Chondrocyte (in vitro differentiated cells): ENCODE measurements around the gene THRAP3. TPM values are rescaled to one million over a fixed set of nuclear protein-coding genes. Genes with fewer than 3 reads are reported as not detected.
A peak's percentile ranks its signal among the peaks of the same experiment; 100 is the strongest.

Experiments used
- DNase-seq: peaks from one replicate; pipeline ENCODE4 v3.0.0; 2021; ENCODE audit warnings: mixed read lengths, low spot score
- H3K27ac Mint-ChIP-seq: one replicate; pipeline ENCODE4 v1.8.0; 2021; ENCODE audit warnings: mild to moderate bottlenecking, moderate library complexity, mixed read lengths; ENCODE audit not compliant: unreplicated experiment
- H3K27me3 Mint-ChIP-seq: 2 replicates; pipeline ENCODE4 v1.8.0; 2021; ENCODE audit warnings: low read depth, mixed read lengths
- H3K36me3 Mint-ChIP-seq: 2 replicates; pipeline ENCODE4 v1.8.0; 2021; ENCODE audit warnings: low read depth, mixed read lengths
- H3K4me1 Mint-ChIP-seq: 2 replicates; pipeline ENCODE4 v1.8.0; 2021; ENCODE audit warnings: low read depth, mild to moderate bottlenecking, mixed read lengths
- H3K4me3 Mint-ChIP-seq: one replicate; pipeline ENCODE4 v1.8.0; 2021; ENCODE audit warnings: mild to moderate bottlenecking, moderate library complexity, mixed read lengths; ENCODE audit not compliant: unreplicated experiment
- H3K9me3 Mint-ChIP-seq: 2 replicates; pipeline ENCODE4 v1.8.0; 2021; ENCODE audit warnings: low read depth, mixed read lengths
- CTCF ChIP-seq: fragments of 200-600 bp; sonication (generic); IDR thresholded peaks from 2 replicates; pipeline ENCODE4 v1.5.0; 2021; ENCODE audit warnings: antibody characterized with exemption, mild to moderate bottlenecking, moderate library complexity
- total RNA-seq: library from RNA; stranded (reverse); gene quantifications from 3 replicates; pipeline ENCODE4 v1.2.1, GENCODE V29; 2021

Gene THRAP3
- total RNA-seq, 1 donor from 2014 or later: 106 TPM

- H3K9me3 Mint-ChIP-seq: no peaks in the 10 kb centered on the region
- peaks cover 25% of the 10 kb centered on the region for H3K36me3 Mint-ChIP-seq
- peaks cover 26% of the 10 kb centered on the region for H3K4me1 Mint-ChIP-seq
- no peaks in the 10 kb centered on the region for H3K27me3 Mint-ChIP-seq
- no peak for TF ChIP-seq CTCF
- DNase-seq: no peak
- peak overlapping the region; percentile 49 for H3K27ac Mint-ChIP-seq
- no peak overlapping the region for H3K4me3 Mint-ChIP-seq
Measured at GRCh38 chr1:36303650-36304360, 79.6 kb downstream of the THRAP3 start.

DNA sequence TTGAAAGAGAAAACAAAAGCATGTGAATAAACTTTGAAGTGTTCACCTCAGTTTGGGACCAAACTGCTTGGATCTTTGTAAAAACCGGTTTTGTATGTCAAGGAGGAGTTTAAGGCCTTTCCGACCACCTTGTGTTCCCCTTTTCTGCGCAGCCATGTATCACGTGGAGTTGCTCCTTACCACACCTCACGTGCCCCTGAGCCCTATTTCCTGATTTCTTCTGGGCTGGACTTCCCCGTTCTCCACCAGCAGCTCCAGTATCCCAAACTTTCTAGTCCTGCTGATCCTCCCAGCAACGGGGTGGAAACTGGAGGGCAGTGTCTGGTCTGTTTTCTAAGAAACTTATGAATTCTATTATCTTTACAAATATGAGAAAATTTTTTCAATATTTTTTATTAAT, 80.3 kb downstream of the THRAP3 start:
- Mint-ChIP-seq H3K27me3 (no peaks in the 10 kb centered on the region), H3K4me1 (peaks cover 26% of the 10 kb centered on the region), H3K27ac (no peak overlapping the region), H3K9me3 (no peaks in the 10 kb centered on the region), H3K36me3 (peaks cover 25% of the 10 kb centered on the region), H3K4me3 (no peak overlapping the region)
- TF ChIP-seq CTCF: no peak
- DNase-seq: no peak

- no peak for TF ChIP-seq CTCF
- Mint-ChIP-seq H3K27ac (peak overlapping the region; percentile 65), H3K4me1 (peaks cover 20% of the 10 kb centered on the region), H3K36me3 (peaks cover 24% of the 10 kb centered on the region), H3K9me3 (no peaks in the 10 kb centered on the region), H3K4me3 (no peak overlapping the region), H3K27me3 (no peaks in the 10 kb centered on the region)
- no peak for DNase-seq
Measured at GRCh38 chr1:36304970-36305914, 81.0 kb downstream of the THRAP3 start.

DNA sequence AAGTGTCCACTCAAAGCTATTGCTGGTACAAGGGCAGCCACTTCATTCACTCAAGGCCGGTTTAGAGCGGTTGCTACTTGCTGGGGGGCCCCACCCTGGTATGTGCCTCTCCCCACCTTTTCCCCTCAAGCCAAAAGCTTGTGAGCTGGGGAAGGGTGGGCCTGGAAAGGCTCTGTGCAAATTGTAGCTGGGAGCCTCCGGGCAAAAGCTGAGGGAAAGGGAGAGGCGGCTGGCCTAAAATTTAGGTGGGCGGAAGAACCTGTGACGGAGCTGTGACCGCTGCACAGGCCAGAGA, 81.6 kb downstream of the THRAP3 start:
- Mint-ChIP-seq H3K4me1 (peaks cover 20% of the 10 kb centered on the region), H3K27ac (peak overlapping the region; percentile 65), H3K27me3 (no peaks in the 10 kb centered on the region), H3K36me3 (peaks cover 20% of the 10 kb centered on the region), H3K9me3 (no peaks in the 10 kb centered on the region), H3K4me3 (no peak overlapping the region)
- DNase-seq: no peak
- TF ChIP-seq CTCF: no peak

DNA sequence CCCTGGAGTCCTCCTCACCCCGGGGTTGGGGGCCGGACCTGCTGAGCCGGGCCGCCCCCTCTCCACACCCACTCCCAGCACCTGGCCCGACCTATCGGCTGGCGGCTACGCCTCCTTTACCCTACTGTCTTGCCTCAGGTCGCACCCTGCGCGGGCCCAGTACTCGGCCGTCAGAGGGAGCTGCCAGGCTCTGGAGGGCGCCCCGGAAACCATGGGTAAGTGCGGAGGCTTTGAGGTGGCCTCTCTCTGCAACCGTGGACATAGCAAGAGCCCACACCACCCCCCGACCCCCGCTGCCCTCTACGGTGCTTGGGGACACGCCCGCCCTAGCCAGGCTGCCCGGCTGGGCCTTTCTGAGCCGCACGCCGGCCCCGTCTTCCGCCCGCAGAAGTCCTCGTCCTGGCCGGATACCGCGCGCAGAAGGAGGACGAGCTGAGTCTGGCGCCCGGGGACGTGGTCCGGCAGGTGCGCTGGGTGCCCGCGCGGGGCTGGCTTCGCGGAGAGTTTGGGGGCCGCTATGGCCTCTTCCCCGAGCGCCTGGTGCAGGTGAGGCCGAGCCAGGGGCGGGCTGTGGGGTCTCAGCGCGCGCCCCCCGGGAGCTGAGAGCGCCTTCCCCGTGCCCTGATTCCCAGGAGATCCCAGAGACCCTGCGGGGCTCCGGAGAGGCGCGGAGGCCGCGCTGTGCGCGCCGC, 82.1 kb downstream of the THRAP3 start, which contains the start of gene SH3D21:
SH3D21 (plus strand) TSS at position 159 of the 692 bp plus-strand sequence; CDS start at position 212, 53 bp downstream.
- H3K27ac Mint-ChIP-seq: peak within 1 kb of the TSS; percentile 80
- no peak for DNase-seq
- H3K27me3 Mint-ChIP-seq: no peaks in the 10 kb centered on the region
- peak; percentile 45 for TF ChIP-seq CTCF
- H3K36me3 Mint-ChIP-seq: peaks cover 16% of the 10 kb centered on the region
- H3K4me3 Mint-ChIP-seq: peak within 1 kb of the TSS; percentile 97
- H3K4me1 Mint-ChIP-seq: peaks cover 20% of the 10 kb centered on the region
- H3K9me3 Mint-ChIP-seq: no peaks in the 10 kb centered on the region
